Activated naive CD8-positive, alpha-beta T cell treated with anti-CD3 and anti-CD28 coated beads, Interleukin-2, amount 50 U/mL, for 16 hours (primary cell): ENCODE data around the gene CD109.
A peak's percentile ranks its signal among the peaks of the same experiment; 100 is the strongest.
"Not testable (repeated sequence)": the region's sequence is repeated elsewhere in the genome, so short reads cannot be mapped to it uniquely, and the experiment has no call there.

Experiments used
- DNase-seq: peaks from one replicate; pipeline ENCODE4 v3.0.0-alpha.2; 2020; ENCODE audit warnings: low read depth, low spot score

CD109 gene

GRCh38 chr6:73695619-73696421 is at the start of gene CD109:
CD109 (plus strand) TSS chr6:73696203; CDS start chr6:73696216, 13 bp downstream.
- DNase-seq = peak; percentile 48

GRCh38 chr6:73648166-73648565 is 47.8 kb upstream of the CD109 start:
- DNase-seq = no peak

GRCh38 chr6:73649783-73650182 is 46.2 kb upstream of the CD109 start:
- no peak for DNase-seq

GRCh38 chr6:73652637-73653570 is 43.1 kb upstream of the CD109 start:
- peak; percentile 17 for DNase-seq

GRCh38 chr6:73653571-73654424 is 42.2 kb upstream of the CD109 start, which contains the start of gene SLC17A5:
SLC17A5 (minus strand) TSS chr6:73653992; CDS start chr6:73653886, 106 bp downstream.
- DNase-seq = peak; percentile 79

GRCh38 chr6:73655341-73655917 is 40.6 kb upstream of the CD109 start:
- no peak for DNase-seq

GRCh38 chr6:73656531-73657145 is 39.4 kb upstream of the CD109 start:
- no peak for DNase-seq

- DNase-seq = no peak
Measured at GRCh38 chr6:73657201-73657600, 38.8 kb upstream of the CD109 start.

GRCh38 chr6:73664701-73665100 is 31.3 kb upstream of the CD109 start:
- no peak for DNase-seq

- DNase-seq = no peak
Measured at GRCh38 chr6:73665686-73666319, 30.2 kb upstream of the CD109 start.

GRCh38 chr6:73666393-73666792 is 29.6 kb upstream of the CD109 start:
- DNase-seq = no peak

GRCh38 chr6:73667798-73668197 is 28.2 kb upstream of the CD109 start:
- no peak for DNase-seq

- DNase-seq = no peak
Measured at GRCh38 chr6:73669005-73669404, 27.0 kb upstream of the CD109 start.

- no peak for DNase-seq
Measured at GRCh38 chr6:73671911-73672685, 23.9 kb upstream of the CD109 start.

- peak; percentile 60 for DNase-seq
Measured at GRCh38 chr6:73675466-73676098, 20.4 kb upstream of the CD109 start.

- DNase-seq = no peak
Measured at GRCh38 chr6:73679009-73679408, 17.0 kb upstream of the CD109 start.

- DNase-seq = not testable (repeated sequence)
Measured at GRCh38 chr6:73679846-73680245, 16.2 kb upstream of the CD109 start.

GRCh38 chr6:73680289-73680918 is 15.6 kb upstream of the CD109 start:
- no peak for DNase-seq
